Measurements from ENCODE around the gene OR6K3.

The OR6K3 gene

GRCh38 chr1:158720620-158721019 lies at the start of gene OR6K3:
TSS of gene OR6K3 (minus strand) at chr1:158720720. CDS start at chr1:158718115, 2,605 bp downstream.
- no peak for DNase-seq (ENCODE audit: low read depth)
- no peak within 1 kb of the TSS for H3K4me3 ChIP-seq (ENCODE audit: low read length)
- no peak for TF ChIP-seq CTCF (conservative IDR thresholded peaks at IDR 0.05; ENCODE audit: low read length)

- no peak for TF ChIP-seq CTCF (conservative IDR thresholded peaks at IDR 0.05; ENCODE audit: low read length)
- DNase-seq (ENCODE audit: low read depth), result no peak
- H3K4me3 ChIP-seq (ENCODE audit: low read length), result no peak within 1 kb of the TSS
Measured at GRCh38 chr1:158754420-158754819, 33.9 kb upstream of the OR6K3 start, which contains the start of gene OR6K6. TSS of gene OR6K6 (plus strand) at chr1:158754720. CDS start at chr1:158754888, 168 bp downstream.

- no peak for TF ChIP-seq CTCF (conservative IDR thresholded peaks at IDR 0.05; ENCODE audit: low read length)
Measured at GRCh38 chr1:158752155-158752712, 31.7 kb upstream of the OR6K3 start.

GRCh38 chr1:158735848-158736247 lies 15.3 kb upstream of the OR6K3 start:
- H3K4me3 ChIP-seq (ENCODE audit: low read length), result no peak overlapping the region
- no peak for TF ChIP-seq CTCF (conservative IDR thresholded peaks at IDR 0.05; ENCODE audit: low read length)
- DNase-seq (ENCODE audit: low read depth), result no peak

More at GRCh38 chr1:158752155-158752712, 31.7 kb upstream of the OR6K3 start:
- H3K4me3 ChIP-seq (ENCODE audit: low read length), result no peak overlapping the region
- DNase-seq (ENCODE audit: low read depth), result no peak

GRCh38 chr1:158732524-158732923 lies 12.0 kb upstream of the OR6K3 start:
- TF ChIP-seq CTCF (conservative IDR thresholded peaks at IDR 0.05; ENCODE audit: low read length), result no peak
- DNase-seq (ENCODE audit: low read depth), result no peak
- no peak overlapping the region for H3K4me3 ChIP-seq (ENCODE audit: low read length)

GRCh38 chr1:158731707-158732106 lies 11.2 kb upstream of the OR6K3 start:
- no peak for TF ChIP-seq CTCF (conservative IDR thresholded peaks at IDR 0.05; ENCODE audit: low read length)
- DNase-seq (ENCODE audit: low read depth), result no peak

GRCh38 chr1:158730453-158730852 lies 9.9 kb upstream of the OR6K3 start:
- no peak for DNase-seq (ENCODE audit: low read depth)
- TF ChIP-seq CTCF (conservative IDR thresholded peaks at IDR 0.05; ENCODE audit: low read length), result no peak
- H3K4me3 ChIP-seq (ENCODE audit: low read length), result no peak overlapping the region

More at GRCh38 chr1:158731707-158732106, 11.2 kb upstream of the OR6K3 start:
- no peak overlapping the region for H3K4me3 ChIP-seq (ENCODE audit: low read length)
